Lung microvascular endothelial cell (primary cell): ENCODE measurements around the gene RET. TPM values are rescaled to one million over a fixed set of nuclear protein-coding genes. Genes with fewer than 3 reads are reported as not detected.

ENCODE experiments used
- DNase-seq, 2 donors: peaks; one replicate each; pipeline versions ENCODE4 v3.0.0 to v3.0.0-alpha.2; 2010; ENCODE audit warnings: low read depth in 2 of 2
- total RNA-seq: library from RNA; depleted of rRNA; stranded (reverse); fragments of >200 nt; gene quantifications from 2 replicates; pipeline ENCODE4 v1.2.1, GENCODE V29; 2014

RET gene
- total RNA-seq, 1 donor from 2014 or later: 6.5 TPM

GRCh38 chr10:43061760-43062159, 15.1 kb upstream of the RET start:
- DNase-seq: peak in 1 of 2 donors; percentile 46

GRCh38 chr10:43062402-43063160, 14.3 kb upstream of the RET start:
- DNase-seq: no peak

GRCh38 chr10:43064331-43065075, 12.4 kb upstream of the RET start:
- DNase-seq: no peak

- no peak for DNase-seq
Observed at GRCh38 chr10:43065234-43065633, 11.6 kb upstream of the RET start.

- DNase-seq: no peak
Observed at GRCh38 chr10:43065761-43066160, 11.1 kb upstream of the RET start.

GRCh38 chr10:43066481-43066880, 10.4 kb upstream of the RET start:
- DNase-seq: no peak

- no peak for DNase-seq
Observed at GRCh38 chr10:43067391-43068135, 9.3 kb upstream of the RET start.

GRCh38 chr10:43068136-43068395, 8.8 kb upstream of the RET start:
- DNase-seq: no peak

- DNase-seq: no peak
Observed at GRCh38 chr10:43068471-43069210, 8.2 kb upstream of the RET start.

- DNase-seq: no peak
Observed at GRCh38 chr10:43069211-43069515, 7.7 kb upstream of the RET start.

- no peak for DNase-seq
Observed at GRCh38 chr10:43069579-43069978, 7.3 kb upstream of the RET start.

- no peak for DNase-seq
Observed at GRCh38 chr10:43070121-43071085, 6.5 kb upstream of the RET start.

- no peak for DNase-seq
Observed at GRCh38 chr10:43071865-43072650, 4.8 kb upstream of the RET start.

- DNase-seq: no peak
Observed at GRCh38 chr10:43073191-43073590, 3.7 kb upstream of the RET start.

GRCh38 chr10:43073721-43074120, 3.1 kb upstream of the RET start:
- no peak for DNase-seq

GRCh38 chr10:43074409-43074808, 2.5 kb upstream of the RET start:
- DNase-seq: no peak

GRCh38 chr10:43074827-43075611, 1.9 kb upstream of the RET start:
- no peak for DNase-seq

- no peak for DNase-seq
Observed at GRCh38 chr10:43075612-43076003, 1.3 kb upstream of the RET start.

- DNase-seq: peak in 1 of 2 donors; percentile 15
Observed at GRCh38 chr10:43076311-43076875, 476 bp upstream of the RET start.
